NCI-H1930 (cell line): ENCODE data around the gene AGL.
"Not testable (repeated sequence)": the region's sequence is repeated elsewhere in the genome, so short reads cannot be mapped to it uniquely, and the experiment has no call there.

Source experiments
- DNase-seq, 2 experiments: peaks; one replicate each; lab custom pipeline; 2025; lab: John Stamatoyannopoulos, UW

Gene AGL

DNA sequence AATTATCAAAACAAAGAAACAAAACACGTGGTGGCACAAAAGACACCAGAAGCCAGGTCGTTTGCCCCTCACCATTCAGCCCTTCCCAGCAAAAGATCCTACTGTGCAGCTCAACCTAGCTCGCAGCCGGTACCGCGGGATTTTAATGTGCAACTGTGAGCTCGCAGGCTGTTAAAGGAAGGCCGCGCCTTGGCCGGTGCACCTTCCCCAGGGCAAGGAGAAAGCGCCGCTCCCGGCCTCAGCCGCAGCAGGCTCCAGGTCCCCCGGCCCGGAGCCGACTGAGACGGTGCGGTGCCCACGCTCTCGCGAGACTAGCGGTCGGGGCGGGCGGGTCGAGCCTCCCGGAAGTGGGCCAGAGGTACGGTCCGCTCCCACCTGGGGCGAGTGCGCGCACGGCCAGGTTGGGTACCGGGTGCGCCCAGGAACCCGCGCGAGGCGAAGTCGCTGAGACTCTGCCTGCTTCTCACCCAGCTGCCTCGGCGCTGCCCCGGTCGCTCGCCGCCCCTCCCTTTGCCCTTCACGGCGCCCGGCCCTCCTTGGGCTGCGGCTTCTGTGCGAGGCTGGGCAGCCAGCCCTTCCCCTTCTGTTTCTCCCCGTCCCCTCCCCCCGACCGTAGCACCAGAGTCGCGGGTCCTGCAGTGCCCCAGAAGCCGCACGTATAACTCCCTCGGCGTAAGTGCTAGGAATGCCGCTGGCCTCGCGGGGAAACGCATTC, at the start of gene AGL:
TSS of gene AGL (plus strand) at position 618 of the 715 bp plus-strand sequence. CDS start 682 bp downstream, outside the sequence.
- DNase-seq, result peak; percentile 70 to 71

DNA sequence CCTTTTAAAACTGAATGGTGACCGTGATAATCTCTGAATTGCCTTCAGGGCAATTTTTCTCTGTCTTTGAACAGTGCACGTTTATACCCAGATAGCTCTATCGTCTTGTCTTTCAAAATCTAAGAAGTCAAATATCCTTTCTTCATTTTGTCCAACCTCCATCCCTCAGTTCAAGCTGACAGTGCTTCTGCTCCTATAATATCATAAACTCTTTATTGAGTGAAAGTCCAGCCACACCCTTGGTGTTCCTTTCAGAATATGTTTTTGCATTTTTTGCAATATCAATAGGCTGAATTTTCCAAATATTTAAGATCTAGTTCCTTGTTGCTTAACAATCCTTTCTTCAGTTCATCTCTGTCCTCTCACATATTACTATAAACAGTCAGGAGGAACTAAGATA, 48.6 kb upstream of the AGL start:
- no peak for DNase-seq

DNA sequence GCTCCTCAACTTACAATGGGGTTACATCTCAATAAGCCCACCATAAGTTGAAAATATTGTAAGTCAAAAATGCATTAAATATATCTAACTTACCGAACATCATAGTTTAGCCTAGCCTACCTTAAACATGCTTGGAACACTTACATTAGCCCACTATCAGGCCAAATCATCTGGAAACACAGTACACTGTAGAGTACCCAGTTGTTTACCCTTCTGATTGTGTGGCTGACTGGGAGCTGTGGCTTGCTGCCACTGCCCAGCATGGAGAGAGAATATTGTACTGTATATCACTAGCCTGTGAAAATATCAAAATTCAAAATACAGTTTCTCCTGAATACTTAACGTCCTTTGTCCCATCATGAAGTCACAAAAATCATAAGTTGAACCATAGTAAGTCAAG, 43.3 kb upstream of the AGL start:
- DNase-seq, result no peak

DNA sequence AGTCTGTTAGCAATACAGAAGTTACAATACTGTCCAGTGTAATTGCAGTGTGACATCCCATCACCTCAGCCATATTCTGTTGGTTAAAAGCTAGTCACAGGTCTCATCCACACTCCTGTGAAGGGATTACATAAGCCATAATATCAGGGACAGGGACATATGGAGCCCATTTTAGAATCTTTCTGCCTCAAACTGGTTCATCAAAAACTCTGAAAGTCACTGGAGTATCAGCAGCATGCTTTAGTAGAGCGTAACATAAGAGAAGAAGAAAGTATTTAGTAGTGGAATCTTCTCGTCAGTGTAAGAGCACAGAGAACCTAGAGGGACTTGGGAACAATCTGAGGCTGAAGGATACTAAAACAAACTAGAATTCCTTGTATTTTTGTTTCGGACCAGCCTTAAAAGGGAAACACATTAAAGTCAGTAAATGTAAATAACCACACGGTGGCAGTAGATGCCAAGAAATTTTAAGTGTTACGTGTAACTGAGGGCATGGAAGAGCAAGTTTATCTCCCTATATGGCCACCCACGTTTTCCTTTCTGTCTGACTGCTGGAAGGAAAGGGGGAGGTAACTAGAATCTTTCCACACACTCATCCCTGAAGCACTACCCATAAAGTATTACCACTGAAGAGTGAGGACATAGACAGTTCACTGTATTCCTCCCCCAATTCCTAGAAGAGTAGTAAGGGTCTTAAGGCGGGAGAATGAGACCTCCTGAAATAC, 41.6 kb upstream of the AGL start:
- DNase-seq, result peak; percentile 38 to 62

DNA sequence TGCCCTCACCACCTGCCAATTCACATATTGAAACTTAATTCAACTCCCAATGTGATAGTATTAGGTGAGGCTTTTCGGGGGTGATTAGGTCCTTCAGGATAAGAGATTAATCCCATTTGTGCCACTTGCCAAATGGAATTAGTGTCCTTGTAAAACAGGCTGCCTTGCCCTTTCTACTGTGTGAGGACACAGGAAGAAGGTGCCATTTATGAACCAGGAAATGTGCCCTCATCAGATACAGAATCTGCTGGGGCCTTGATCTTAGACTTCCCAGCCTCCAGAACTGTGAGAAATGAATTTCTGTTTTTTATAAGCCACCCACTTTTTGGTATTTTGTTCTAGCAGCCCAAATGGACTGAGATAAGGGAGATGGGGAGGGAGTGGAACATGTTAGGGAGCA, 39.1 kb upstream of the AGL start:
- no peak for DNase-seq

DNA sequence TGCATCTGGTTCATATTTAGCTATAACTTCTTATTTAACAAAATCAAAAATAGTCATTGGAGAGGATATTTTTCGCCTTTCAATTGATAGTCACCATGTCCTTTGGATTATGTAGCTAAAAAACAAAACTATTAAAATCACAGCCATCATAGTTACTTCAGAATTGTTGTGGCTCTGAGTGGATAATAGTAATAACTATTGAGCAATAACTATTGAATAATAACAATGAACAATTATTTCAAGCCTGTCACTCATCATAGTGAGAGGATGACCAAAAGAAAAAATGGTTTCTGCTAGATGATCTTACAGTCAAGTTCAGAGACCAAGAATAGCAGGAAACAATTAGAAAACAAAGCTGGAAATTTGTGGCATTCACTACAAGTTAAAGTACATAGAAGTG, 38.4 kb upstream of the AGL start:
- no peak for DNase-seq

DNA sequence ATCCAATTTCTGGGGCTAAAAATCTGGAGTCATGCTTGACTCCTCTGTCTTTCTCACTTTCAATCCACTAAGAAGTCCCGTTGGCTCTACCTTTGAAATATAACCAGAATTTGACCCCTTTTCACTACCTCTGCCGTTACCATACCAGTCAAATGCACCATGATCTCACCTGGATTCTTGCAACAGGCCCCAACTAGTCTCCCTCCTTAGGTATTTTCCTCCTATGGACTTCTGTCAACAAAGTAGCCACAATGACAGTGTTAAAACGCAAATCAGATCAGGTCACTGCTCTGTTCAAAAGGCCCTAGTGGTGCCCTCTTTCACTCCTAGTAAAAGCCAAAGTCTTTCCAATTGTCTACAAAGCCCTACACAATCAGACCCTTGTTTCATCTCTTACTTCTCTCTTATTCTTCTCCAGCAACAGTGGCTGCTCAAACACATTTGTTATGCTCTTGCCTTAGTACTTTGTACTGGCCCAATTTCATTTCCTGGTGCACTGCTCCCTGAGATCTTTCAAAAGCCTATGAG, 35.7 kb upstream of the AGL start:
- DNase-seq, result no peak

DNA sequence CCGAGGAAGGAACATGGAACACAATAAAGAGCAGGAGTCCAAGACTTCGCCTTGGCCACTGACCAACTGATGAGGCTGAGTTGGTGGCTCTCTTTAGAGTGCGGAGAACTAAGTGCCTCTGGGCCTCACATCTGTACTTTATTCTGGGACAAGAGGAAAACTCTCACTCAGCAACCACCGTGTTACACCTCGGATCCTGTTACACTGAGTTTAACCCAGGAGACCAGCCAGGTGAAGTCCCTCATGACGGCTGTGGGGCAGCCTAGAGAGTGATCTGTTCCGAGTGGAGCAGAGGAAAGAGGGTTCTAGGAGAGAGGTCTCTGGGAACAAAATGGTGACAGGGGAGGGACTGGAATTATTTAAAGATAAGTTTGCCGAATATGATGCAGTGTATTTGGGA, 33.5 kb upstream of the AGL start:
- no peak for DNase-seq

DNA sequence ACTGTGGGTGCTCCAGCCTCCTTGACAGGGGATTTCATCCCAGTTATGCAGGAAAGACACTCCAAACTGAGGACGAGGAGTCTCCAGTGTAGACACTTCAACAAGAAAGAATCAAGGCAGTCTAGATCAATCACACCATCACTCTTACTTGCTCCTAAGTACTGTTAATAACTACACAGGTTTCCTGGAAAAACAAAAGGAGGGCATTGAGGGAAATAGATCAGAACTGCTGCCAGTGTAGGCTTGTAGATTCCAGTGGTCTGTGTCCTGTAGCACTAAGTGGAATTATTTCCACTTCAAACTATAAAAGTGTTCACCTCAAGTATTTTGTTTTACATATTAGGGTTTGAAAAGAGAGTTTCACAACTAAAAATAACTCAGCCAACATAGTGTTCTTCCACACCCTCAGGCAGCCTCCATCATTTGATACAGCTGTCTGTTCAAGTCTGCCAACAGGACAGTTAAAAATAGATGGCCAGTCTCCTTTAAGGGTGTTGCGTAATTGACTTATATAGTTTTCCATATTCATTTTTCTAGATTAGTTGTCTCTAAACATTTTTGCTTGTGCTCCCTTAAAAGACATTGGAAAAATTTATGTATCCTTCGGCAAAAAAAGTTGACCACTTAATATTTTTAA, 32.0 kb upstream of the AGL start:
- DNase-seq, result no peak

DNA sequence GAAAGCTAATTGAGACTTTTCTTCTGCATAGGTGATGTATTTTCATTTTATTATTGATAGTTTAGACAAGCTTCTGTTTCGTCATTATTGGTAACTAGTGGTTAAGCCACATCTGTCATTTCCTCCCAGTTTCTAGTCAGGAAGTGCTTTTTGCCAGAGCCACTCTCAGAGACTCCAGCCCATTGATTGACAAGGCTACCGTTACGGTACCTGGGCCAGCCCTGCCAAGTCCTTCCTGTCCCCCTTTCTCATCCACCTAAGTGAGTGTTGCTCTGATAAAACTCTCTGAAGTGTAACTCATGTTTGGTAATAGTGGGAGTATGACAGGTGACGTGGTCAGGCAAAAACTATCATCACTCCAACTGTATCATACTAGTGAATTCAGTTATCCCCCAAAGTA, 29.6 kb upstream of the AGL start:
- DNase-seq, result no peak

DNA sequence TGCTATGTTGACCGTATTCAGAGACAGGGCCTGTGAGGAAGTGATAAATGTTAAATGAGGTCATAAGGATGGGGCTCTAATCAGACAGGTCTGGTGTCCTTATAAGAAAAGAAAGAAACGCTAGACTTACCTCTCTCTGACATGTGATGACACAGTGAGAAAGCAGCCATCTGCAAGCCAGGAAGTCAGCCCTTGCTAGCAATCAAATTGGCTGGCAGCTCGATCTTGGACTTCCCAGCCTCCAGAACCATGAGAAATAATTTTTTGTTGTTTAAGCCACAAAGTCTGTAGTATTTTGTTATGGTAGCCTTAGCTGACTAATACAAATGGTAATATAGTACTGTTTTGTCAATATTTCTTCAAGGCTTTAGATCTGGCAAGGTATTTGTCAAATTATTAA, 25.1 kb upstream of the AGL start:
- no peak for DNase-seq

DNA sequence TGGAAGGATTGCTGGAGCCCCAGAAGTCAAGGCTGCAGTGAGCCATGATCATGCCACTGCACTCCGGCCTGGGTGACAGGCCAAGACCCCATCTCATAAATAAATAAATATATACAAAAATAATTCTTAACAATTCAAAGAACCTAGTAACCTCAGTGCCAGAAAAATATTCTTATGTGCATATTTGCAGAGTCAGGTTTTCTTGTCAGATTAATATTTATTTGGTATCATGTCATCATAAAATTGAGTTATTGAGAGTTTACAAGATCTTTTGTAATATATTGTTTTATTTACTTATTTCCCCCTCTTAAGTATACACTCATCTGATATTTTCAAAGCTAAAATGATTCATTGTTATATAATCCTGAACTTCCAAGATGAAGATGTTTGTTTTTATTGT, 24.5 kb upstream of the AGL start:
- DNase-seq, result no peak

DNA sequence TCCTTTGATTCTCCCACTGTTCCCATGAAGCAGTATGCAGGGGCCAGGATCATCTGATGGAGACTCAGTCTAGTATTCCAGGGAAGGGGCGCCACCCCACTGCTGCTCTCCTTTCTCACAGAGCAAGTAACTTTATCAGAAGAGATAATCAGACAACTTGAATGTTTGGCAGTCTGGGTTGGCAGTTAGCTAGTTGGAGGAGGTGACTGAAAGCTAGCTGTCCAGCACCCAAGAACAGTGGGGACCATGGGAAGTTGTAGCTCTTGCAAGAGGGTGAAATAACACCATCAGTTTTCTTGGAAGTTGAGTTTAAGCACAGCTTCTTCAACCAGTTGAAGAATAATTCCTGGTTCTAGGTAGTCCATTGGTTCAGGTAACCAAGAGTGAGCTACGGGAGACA, 22.2 kb upstream of the AGL start:
- DNase-seq, result no peak

DNA sequence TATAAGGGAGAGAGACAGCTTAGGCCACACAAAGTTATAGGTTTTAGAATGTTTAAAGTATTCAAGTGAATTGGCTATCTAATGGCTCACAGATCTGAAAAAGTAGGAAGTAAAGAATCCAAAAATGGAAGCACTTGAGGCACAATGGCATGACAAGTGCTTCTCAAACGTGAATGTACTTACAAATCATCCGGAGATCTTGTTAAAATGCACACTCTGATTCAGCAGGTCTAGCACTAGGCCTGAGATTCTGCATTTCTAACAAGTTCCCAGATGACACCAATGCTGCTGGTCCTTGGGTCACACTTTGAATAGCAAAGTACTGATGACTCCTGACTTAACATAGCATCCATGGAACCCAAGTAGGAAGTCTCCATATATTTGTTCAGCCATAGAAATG, 20.9 kb upstream of the AGL start:
- DNase-seq, result no peak

DNA sequence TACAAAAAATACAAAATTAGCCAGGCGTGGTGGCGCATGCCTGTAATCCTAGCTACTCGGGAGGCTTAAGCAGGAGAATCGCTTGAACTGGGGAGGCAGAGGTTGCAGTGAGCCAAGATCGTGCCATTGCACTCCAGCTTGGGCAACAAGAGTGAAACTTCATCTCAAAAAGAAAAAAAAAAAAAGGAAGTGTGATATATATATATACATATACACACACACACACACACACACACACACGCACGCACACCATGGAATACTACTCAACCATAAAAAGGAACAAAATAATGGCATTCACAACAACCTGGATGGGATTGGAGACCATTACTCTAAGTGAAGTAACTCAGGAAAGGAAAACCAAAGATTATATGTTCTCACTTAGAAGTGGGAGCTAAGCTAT, 16.2 kb upstream of the AGL start:
- DNase-seq, result not testable (repeated sequence)

DNA sequence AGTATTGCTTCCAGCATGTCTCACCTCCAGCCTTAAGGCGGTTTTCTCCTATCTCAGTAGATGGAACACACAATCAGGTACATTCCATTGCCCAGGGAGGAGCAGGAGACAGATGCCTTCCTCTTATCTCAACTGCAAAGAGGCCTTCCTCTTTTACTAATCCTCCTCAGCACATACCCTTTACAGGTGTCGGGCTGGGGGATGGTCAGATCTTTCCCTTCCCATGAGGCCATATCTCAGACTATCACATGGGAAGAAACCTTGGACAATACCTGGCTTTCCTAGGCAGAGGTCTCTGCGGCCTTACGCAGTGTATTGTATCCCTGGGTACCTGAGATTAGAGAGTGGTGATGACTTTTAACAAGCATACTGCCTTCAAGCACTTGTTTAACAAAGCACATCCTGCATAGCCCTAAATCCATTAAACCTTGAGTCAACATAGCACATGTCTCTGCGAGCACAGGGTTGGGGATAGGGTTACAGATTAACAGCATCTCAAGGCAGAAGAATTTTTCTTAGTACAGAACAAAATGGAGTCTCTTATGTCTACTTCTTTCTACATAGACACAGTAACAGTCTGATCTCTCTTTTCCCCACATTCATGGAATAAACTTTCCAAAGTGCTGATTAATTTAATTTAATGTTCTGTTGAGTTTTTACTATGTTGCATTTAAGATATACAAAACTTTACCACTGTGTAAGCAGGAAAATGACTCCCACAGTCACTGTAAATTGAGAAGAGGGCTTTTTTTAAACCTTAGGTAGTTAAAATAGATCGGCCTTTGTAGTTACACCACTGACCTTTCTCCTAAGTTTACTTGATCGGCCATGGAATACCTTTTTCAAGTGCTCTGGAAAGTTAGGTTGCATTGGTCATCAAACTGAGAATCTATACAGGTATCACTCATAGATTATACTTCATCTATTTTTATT, 13.7 kb upstream of the AGL start:
- DNase-seq, result not testable (repeated sequence)

DNA sequence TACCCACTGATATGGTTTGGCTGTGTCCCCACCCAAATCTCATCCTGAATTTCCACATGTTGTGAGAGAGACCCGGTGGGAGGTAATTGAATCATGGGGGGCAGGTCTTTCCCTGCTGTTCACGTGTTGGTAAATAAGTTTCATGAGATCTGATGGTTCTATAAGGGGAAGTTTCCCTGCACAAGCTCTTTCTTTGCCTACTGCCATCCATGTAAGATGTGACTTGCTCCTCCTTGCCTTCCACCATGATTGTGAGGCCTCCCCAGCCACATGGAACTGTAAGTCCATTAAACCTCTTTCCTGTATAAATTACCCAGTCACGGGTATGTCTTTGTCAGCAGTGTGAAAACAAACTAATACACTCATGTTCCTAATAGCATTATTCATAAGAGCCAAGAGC, 9.8 kb upstream of the AGL start:
- DNase-seq, result not testable (repeated sequence)

DNA sequence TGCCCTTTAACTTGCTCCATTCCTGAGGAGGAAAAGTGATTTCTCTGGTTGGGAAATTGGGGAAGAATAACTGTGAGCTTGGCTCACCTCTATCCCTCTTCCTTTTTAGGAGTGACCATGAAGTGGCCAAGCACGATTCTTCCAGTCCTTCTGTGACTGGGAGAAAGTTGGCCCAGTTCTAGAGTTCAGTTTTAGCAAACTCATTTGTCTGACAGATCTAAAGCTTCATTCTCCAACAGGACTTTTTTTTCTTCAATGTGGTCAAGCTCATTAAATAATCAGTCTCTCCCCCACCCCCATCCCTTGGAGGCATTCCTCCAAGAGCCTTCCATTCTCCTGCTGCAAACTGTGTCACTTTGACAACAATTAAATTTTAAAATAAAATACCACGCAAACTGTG, 6.4 kb upstream of the AGL start:
- no peak for DNase-seq

DNA sequence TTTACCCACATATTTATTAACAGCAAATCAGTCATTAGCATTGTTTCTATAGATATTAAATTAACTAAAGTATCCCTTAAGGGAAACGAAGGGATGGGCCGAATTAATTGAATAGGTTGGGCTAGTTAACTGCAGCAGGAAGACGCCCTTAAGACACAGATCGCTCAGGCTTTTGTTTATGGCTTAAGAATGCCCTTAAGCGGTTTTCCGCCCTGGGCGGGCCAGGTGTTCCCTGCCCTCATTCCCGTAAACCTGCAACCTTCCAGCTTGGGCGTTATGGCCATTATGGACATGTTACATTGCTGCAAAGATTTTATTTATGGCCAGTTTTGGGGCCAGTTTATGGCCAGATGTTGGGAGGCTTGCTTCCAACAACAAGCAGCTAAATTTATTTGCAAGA, 5.0 kb upstream of the AGL start:
- DNase-seq, result not testable (repeated sequence)

DNA sequence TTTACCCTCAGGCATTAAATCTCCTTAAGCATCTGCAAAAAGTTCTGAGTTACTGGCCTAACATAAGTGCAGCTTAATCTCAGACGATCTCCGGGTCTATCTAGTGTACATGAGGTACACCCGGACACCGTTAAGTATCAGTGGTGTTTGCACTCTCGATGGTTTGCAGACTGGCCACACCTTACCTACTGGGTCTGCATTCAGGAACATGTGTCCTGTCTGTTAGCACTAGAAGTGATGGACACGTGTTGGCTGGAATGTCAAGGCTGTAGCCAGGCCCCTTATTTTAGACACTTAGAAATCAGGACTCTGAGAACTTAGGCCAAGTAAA, 783 bp upstream of the AGL start:
- no peak for DNase-seq

DNA sequence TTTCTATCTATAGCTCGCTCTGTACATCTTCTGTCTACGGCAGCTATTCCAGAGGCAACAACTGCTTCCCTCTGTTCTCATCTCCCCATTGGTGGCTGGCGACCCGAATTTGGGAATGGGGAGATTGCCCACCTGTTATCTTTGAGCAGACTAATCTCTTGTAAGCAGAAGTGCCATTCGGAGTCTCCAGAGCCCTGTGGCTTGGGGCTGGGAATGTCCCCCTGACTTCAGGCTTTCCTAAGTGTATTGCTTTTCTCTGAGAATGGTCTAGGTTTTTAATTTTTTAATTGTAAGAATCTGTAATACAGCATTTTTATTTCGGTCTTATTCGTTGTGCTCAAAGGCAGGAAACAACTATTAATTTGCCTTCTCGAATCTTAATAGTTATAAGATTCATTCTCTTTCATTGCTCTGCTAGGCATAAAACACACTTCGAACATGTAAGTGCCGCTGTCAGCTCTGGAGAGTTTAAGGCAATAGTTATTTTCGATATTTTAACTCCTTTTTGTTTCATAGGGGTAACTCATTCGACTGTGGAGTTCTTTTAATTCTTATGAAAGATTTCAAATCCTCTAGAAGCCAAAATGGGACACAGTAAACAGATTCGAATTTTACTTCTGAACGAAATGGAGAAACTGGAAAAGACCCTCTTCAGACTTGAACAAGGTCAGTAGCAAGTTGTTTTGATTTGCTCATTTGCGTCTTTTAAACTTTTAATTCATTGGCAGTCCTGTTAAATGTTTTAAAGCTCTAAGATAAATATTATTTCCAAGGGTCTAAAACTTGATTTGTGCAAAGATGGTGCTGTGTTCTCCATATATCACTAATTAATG, 514 bp downstream of the AGL start:
- DNase-seq, result no peak
